Measurements from ENCODE around the gene KAT2B. TPM values are rescaled to one million over a fixed set of nuclear protein-coding genes. Genes with fewer than 3 reads are reported as not detected.
"Not testable (repeated sequence)": the region's sequence is repeated elsewhere in the genome, so short reads cannot be mapped to it uniquely, and the experiment has no call there.

KAT2B gene
- total RNA-seq, 1 experiment from 2014 or later: 0.61 TPM

DNA sequence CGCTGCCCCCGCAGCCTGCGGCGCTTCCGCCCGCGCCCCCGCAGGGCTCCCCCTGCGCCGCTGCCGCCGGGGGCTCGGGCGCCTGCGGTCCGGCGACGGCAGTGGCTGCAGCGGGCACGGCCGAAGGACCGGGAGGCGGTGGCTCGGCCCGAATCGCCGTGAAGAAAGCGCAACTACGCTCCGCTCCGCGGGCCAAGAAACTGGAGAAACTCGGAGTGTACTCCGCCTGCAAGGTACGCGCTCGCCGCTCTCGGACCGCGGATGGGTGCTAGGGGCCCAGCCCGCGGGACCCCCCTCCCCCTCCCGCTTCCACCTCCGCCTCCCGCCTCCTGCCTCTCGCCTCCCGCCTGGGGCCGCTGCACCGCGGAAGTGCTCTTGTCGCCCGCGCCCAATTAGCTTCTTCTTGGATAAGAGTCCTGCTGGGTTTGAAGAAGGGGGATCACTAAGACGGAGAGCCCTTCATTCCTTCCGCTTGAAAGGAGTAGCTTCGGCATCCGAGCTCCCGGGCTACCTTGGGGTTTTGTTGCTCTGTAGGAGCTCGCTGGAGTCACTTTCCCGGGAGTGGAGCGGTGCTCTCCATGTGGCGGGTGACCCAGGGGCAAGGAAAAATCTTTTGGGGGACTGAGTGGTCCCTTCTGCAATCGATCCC is 426 bp downstream of the KAT2B start:
- in situ Hi-C loops (cut with HindIII; ENCODE audit: low sequenced_read_pairs): no loop called here
- peak; percentile 76 for DNase-seq (ENCODE audit: low spot score)

DNA sequence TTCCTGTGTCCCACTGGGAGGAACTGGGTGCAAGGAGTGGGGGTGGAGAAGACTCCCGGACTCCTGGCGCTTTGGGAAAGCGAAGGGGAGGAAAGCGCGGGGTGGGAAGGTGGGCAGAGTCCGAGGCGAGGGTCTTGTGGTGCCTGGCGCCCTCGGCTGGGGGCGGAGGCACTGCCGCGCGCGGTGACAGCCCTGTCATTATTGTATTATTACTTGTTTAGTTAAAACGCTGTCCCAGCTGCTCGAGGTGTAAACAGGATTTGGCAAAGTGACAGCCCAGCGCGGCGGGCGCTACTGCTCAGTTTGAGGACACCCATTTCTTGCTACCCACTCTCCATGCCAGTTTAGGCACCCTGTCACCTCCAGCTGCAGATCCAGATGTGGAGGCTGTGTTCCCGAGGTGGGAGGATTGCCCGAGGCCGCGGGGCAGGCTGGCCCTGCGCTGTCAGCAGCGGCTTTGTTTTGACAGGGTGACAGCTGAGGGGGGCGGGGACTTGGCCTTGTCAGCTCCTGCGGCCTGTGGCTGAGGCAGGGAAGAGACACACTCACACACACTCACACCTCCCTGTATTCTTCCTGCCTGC is 1.0 kb downstream of the KAT2B start:
- in situ Hi-C loops (cut with HindIII; ENCODE audit: low sequenced_read_pairs): no loop called here
- DNase-seq (ENCODE audit: low spot score): peak; percentile 95

DNA sequence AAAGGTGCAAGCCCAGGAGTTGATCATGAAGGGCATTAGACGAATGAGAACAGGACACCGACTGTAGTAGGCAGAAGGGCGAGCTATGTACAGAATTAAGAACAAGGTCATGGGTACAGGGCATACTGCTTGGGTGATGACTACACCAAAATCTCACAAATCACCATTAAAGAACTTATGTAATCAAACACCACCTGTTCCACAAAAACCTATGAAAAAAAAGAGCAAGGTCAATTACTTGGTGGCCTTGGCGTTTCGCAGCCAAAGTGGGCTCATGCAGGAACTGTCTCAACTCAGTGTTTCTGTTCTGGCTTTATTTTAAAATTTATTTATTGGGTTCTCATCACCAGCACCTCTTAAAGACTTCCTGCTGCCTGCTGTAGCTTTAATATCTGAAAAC is 2.1 kb downstream of the KAT2B start:
- no peak for DNase-seq (ENCODE audit: low spot score)
- in situ Hi-C loops (cut with HindIII; ENCODE audit: low sequenced_read_pairs): no loop called here

DNA sequence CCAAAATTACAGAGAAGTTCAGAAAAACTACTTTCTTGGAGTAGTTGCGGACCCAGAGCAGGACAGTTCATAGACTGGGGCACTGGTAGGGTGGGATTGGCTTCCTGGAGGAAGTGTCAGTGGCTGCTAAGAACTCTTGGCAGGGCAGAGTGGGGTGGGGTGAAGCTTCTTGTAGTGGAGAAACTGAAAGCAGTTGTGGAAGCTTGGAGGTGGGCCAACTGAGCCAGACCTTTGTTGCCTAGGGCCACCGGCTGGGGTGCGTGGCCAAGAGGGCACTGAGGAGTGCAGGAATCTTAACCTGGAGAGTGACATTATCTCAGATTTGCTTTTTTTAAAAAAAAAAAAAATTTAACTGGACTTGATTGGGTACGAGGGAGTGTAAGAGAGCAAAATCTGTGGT is 3.1 kb downstream of the KAT2B start:
- no peak for DNase-seq (ENCODE audit: low spot score)
- in situ Hi-C loops (cut with HindIII; ENCODE audit: low sequenced_read_pairs): no loop called here

DNA sequence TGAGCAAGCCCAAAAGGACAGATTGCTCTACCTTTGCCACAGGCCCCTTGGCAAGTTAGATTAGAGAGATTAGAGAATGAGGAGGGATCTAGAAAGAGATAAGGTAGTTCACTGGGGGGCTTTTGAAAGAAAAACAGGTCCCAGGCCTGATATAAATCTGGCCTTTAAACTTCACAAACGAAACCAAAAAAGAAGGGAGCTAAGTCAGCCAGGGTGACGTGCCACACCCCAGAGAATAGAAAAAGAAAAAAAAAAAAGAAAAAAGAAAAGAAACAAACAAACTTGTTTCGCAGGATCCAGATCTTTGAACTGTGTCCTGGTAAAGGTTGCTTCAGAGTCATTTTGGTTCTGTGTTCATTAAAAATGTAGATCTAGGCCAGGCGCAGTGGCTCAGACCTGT is 3.6 kb downstream of the KAT2B start:
- no peak for DNase-seq (ENCODE audit: low spot score)
- in situ Hi-C loops (cut with HindIII; ENCODE audit: low sequenced_read_pairs): no loop called here

DNA sequence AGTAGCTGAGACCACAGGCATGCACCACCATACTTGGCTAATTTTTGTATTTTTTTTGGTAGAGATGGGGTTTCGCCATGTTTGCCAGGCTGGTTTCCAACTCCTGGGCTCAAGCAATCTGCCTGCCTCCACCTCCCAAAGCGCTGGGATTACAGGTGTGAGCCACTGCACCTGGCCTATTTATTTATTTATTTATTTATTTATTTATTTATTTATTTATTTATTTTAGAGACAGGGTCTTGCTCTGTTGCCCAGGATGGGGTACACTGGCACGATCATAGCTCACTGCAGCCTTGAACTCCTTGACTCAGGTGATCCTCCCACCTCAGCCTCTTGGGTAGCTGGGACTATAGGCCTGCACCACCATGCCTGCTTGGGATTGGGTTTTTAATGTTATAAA is 4.9 kb downstream of the KAT2B start:
- DNase-seq (ENCODE audit: low spot score); in situ Hi-C loops (cut with HindIII; ENCODE audit: low sequenced_read_pairs): not testable (repeated sequence)

DNA sequence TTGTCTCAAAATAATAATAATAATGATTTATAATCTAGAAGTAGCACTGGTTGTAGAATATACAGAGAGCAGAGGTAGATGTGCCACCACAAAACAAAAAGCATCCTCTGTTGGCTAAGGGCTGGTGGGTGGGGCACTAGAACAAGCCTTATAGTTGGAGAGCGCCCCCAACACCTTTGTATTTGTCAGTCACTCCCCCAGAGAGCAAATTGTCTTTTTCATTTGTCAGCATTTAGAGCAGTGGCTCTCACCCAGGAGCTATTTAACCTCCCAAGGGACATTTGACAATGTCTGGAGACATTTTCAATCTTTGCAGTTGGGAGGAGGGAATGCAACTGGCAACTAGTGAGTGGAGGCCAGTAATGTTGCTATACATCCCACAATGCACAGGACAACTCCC is 6.3 kb downstream of the KAT2B start:
- DNase-seq (ENCODE audit: low spot score): no peak
- in situ Hi-C loops (cut with HindIII; ENCODE audit: low sequenced_read_pairs): no loop called here

DNA sequence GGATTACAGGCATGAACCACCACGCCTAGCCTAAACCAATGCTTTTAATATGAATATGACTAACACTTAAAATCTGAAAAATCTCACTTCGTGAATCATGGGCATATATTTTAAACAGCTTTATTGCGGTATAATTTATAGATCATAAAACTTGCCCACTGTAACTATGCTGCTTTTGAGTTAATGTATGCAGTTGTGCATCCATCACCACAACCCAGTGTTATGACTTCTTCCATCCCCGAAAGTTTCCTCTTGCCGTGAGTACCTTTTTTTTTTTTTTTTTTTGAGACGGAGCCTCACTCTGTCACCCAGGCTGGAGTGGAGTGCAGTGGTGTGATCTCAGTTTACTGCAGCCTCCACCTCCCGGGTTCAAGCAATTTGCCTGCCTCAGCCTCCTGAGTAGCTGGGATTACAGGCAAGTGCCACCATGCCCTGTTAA is 7.1 kb downstream of the KAT2B start:
- in situ Hi-C loops (cut with HindIII; ENCODE audit: low sequenced_read_pairs): no loop called here

DNA sequence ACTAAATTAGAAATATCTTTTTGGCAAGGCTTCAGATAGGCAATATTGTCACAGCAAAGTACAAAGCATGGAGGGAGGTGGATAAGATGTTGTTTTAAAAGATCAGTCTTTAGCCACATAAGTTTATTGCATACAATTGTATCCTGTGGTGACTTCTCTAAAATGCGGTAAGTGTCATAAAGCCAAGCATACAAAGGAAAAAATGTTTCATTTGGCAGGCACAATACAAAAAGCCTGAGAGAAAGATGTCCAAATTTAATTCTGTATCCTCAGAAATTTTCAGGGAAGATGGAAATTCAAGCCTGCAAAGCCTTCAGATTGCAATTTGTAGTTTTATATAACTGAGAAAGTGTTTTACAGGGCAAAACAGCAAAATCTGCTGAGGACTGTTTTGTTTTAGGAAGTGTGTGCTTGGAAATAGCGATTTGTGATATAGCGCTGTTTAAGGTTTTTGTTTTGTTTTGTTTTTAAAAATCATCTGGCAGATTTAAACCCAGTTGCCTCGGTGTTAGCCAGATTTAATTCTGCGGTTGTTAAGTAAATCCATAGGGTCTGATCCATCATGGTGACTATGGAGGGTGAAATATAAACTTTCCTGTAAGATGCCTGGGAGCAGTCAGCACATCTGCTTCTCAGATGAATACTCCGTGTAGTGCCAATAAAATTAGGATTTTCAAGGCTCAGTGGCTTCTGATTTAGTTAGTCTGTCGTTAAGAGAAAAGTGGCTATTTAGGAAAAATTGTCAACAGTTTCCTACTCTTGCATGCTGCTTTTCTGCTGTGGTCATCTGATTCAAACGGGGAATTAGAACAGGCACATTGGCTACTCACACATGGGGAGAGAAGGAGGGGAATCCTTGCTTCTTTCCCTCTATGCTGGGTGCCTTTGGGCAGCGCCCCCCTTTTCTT is 8.0 kb downstream of the KAT2B start:
- DNase-seq (ENCODE audit: low spot score): no peak
- in situ Hi-C loops (cut with HindIII; ENCODE audit: low sequenced_read_pairs): no loop called here

More for the DNA sequence above, 7.1 kb downstream of the KAT2B start:
- no peak for DNase-seq (ENCODE audit: low spot score)

DNA sequence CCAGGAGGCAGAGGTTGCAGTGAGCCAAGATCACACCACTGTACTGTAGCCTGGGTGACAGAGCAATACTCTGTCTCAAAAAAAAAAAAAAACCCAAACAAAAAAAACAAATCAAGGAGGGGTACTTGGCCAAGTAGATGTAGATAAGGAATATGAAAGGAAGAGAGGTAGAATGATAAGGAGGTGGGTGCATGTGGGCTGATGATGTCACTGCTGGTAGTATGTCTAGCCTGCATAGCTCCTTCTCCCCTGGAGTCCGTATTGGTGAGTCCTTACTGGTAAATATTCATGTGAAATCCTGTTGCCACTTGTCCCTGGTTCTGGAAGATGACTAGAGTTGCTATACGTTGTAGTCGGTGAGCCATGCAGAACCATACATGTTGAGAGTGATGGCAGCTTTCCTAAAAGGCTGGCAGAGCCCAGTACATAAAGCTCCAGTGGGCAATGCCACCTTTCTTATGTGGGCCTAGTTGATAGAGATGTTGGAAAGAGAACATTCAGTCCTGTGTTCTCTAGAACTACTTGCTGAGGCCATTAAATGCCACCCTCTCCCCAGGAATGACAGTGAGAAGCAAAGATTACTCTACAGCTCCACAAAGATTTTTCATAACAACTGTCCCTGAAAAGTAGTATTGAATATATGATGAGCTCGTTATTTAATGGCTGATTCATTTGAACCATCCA is 11.0 kb downstream of the KAT2B start:
- no peak for DNase-seq (ENCODE audit: low spot score)
- in situ Hi-C loops (cut with HindIII; ENCODE audit: low sequenced_read_pairs): no loop called here

DNA sequence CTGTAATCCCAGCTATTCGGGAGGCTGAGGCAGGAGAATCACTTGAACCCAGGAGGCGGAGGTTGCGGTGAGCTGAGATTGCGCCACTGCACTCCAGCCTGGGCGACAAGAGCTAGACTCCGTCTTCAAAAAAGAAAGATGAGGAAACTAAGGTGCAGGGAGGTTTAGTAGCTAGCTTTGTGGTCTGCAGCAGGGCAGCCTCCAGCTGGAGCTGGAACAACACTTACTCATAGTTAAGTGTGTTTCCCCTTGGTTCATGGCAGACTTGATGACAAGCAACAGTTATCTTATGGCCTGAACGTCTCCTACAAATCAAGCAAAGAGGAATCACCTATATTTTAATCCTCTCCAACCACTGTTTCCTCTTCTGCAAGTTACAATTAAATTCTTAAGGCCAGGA is 12.6 kb downstream of the KAT2B start:
- no peak for DNase-seq (ENCODE audit: low spot score)
- in situ Hi-C loops (cut with HindIII; ENCODE audit: low sequenced_read_pairs): no loop called here

DNA sequence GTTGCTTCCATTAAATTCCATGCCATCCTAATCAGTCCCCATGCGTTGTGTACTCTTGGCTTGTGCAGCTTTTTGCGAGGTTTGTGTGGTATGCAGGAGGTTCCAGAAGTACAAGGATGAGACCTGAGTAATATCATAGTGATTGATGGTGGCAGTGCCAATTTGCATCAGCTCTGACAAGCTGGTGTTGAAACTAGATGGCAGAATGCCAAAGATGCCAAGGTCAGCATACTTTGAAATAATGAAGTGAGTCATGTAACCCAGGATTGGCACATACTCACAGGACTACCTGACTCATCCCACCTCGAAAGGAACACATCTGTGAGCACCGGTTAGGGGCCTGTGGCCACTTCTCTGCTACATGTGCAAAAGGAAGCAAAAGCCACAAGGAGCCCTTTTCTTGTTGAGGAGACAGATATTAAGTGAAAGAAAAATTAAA is 14.3 kb downstream of the KAT2B start:
- no peak for DNase-seq (ENCODE audit: low spot score)
- in situ Hi-C loops (cut with HindIII; ENCODE audit: low sequenced_read_pairs): no loop called here

DNA sequence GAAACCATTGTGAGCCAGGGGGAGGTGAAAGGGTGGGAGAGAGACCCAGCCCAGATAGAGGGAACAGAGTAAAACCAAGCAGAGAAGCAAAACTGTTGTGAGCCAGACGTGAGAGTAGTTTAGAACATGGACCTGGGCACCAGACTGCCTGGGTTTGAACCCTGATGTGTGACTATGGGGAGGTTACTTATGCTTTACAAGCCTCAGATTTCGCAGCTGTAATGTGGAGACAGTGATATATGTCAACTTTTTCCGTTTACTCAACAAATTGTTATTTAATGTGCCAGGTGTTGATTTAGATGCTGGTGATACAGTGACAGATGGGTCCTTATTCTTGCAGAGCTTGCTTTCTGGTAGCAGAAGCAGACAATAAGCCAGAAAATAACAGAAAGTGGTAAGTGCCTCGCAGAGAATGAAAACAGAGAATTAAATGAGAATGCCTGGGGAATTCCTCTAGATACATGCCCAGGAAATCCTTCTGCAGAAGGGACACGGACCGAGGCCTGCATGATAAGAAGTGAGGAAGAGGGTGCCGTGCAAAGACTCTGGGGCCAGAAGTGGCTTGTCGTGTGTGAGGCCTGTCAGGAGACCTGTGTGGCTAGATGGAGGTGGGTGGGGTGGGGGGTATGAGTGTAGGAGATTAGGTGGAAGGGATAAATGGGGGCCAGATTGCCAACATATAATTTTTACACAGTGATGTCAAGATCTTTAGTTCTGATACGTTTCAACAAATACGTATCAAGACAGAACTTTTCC is 15.0 kb downstream of the KAT2B start:
- peak; percentile 74 for DNase-seq (ENCODE audit: low spot score)
- in situ Hi-C loops (cut with HindIII; ENCODE audit: low sequenced_read_pairs): no loop called here

DNA sequence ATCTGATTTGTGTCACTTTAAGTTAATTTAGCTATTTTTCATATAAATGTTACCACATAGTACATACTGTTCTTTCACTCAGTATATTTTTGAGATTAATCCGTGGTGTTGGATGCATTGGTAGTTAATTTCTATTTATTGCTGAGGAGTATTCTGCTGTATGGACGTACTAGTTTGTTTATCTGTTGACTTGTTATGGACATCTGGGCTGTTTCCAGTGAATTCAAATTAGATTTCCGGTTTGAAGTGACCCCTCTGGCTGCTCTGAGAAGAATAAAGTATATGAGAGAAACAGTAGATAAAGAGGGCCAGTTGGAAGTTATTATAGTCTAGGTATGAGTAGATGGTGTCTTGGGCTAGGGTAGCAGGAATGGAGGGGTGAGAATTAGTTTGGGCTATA is 15.6 kb downstream of the KAT2B start:
- no peak for DNase-seq (ENCODE audit: low spot score)
- in situ Hi-C loops (cut with HindIII; ENCODE audit: low sequenced_read_pairs): no loop called here

DNA sequence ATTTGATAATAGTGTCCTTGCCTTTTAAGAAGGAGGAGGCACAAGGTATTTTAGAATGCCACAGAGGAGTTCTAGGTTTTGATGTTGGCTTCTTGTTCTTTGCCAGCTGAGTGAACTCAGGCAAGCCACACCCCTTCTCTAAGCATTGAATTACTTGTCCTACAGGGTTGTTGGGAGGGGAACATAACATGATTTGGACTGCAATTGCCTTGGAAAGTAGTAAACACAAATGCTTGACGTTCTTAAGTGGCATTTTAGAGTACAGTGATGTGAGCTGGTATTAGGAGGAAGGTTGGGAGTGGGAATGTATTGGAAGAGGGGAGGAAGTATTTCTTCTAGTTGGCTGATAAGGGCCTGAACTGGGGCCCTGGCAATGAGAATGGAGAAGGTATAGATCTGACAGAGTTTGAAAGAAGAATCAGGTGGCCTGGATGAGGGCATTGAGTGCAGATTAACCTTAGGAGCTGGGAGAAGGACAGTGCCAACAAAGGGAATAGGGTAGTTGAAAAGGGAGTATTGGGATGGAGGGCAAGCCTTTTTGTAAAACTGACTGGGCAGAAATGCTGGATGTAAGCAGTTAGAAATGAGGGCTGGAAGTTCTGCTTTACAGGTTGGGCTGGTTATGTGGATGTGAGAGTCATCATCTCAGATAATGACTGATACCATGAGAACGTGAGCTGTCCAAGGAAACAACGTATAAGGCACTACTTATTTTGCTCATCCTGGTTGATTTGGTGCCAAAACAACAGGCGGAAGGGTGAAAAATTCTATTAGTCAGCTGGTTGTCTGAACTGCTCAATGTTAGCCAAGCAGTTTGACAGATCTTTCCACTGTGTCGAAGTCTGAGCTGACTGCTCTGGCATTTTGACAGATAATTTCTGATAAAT is 16.7 kb downstream of the KAT2B start:
- in situ Hi-C loops (cut with HindIII; ENCODE audit: low sequenced_read_pairs): no loop called here
- DNase-seq (ENCODE audit: low spot score): no peak

DNA sequence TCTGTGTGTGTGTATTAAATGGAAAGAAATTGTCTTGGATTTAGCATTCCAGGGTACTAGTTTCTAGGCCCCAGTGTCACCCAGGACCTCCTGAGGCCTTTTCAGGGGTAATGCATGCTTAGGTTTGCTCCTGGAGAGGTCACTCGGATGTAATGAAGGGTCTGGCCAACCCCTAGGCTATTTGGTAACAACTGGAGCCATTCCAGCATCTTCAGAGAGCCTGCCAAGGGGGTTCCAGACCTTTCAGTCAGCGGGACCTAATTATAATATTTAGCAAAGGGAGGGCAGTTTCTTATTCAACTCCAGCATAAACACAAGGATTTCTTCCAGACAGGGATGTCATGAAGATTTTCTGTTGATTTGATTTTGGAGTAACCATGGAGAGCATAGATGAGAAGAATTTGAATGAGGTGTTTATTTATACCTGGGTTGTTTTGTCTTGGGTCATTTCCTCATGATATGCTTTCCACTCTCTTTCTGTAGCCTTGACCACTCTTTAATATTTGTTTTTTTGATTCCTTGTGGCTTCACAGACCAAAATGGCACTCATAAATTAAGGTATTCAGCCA is 17.4 kb downstream of the KAT2B start:
- in situ Hi-C loops (cut with HindIII; ENCODE audit: low sequenced_read_pairs): no loop called here
- no peak for DNase-seq (ENCODE audit: low spot score)

DNA sequence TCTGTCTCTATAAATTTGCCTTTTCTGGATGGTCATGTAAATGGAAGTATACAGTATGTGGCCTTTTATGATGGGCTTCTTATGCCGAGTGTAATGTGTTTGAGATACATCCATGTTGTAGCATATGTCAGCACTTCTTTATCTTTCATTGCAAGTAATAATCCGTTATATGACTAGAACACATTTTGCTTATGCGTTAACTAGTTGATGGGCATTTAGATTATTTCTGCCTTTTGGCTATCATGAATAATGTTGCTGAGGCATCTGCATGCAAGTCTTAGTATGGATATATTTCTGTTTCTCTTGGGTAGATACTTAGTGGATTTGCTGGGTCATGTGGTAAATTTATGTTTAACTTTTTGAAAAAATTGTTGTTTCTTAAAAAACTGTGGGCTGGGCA is 19.7 kb downstream of the KAT2B start:
- in situ Hi-C loops (cut with HindIII; ENCODE audit: low sequenced_read_pairs): no loop called here

More for the DNA sequence above, 19.7 kb downstream of the KAT2B start:
- DNase-seq (ENCODE audit: low spot score): no peak

Measured in G401 (cell line).